ENCODE data around the gene MACROH2A2.
"Not testable (repeated sequence)": the region's sequence is repeated elsewhere in the genome, so short reads cannot be mapped to it uniquely, and the experiment has no call there.

Gene MACROH2A2

GRCh38 chr10:70078937-70079336 lies 26.3 kb downstream of the MACROH2A2 start:
- Mint-ChIP-seq H3K4me3 (no peak overlapping the region), H3K27ac (no peak overlapping the region), H3K9me3 (no peaks in the 10 kb centered on the region), H3K36me3 (ENCODE audit: low read depth) (no peaks in the 10 kb centered on the region), H3K4me1 (ENCODE audit: low read depth) (no peaks in the 10 kb centered on the region), H3K27me3 (ENCODE audit: low read depth) (peaks cover 5% of the 10 kb centered on the region)
- DNase-seq (ENCODE audit: low spot score), result no peak

- not testable (repeated sequence) for H3K27ac Mint-ChIP-seq; DNase-seq (ENCODE audit: low spot score); H3K27me3 Mint-ChIP-seq (ENCODE audit: low read depth); H3K36me3 Mint-ChIP-seq (ENCODE audit: low read depth); H3K4me1 Mint-ChIP-seq (ENCODE audit: low read depth); H3K9me3 Mint-ChIP-seq; H3K4me3 Mint-ChIP-seq
These were observed 28.1 kb downstream of the MACROH2A2 start for GRCh38 chr10:70080789-70081188.

GRCh38 chr10:70084189-70084588 lies 31.5 kb downstream of the MACROH2A2 start:
- H3K27ac Mint-ChIP-seq, result no peak overlapping the region
- H3K27me3 Mint-ChIP-seq (ENCODE audit: low read depth), result peaks cover 14% of the 10 kb centered on the region
- no peaks in the 10 kb centered on the region for H3K9me3 Mint-ChIP-seq
- no peak overlapping the region for H3K4me3 Mint-ChIP-seq
- DNase-seq (ENCODE audit: low spot score), result no peak
- H3K36me3 Mint-ChIP-seq (ENCODE audit: low read depth), result no peaks in the 10 kb centered on the region
- H3K4me1 Mint-ChIP-seq (ENCODE audit: low read depth), result no peaks in the 10 kb centered on the region

GRCh38 chr10:70085975-70086613 lies 33.4 kb downstream of the MACROH2A2 start:
- H3K27ac Mint-ChIP-seq, result no peak overlapping the region

DNA sequence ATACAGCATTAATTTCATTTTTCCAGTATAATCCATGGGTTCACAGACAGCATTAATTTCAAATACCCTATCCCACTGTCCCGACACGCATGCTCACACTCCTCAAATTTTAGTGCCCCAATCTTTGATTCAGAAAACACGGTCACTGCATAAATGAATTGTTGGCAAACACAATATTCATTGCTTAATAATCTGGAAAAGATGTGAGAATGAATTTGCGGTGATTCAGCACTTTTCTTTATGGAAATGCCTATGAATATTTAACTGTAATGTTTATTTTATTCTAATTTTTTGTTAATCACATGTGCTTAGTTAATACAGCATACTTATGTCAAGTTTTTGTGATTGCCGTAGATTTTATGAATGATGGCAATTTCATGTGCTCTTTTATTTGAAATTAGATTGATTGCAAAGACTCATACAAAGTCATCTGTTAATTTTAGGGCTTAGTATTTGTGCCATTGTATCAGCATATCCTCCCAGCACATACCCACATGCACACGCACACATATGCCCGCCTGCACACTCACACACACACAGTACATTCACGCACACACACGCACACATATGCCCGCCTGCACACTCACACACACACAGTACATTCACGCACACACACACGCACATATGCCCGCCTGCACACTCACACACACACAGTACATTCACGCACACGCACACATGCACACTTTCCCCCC lies 35.1 kb downstream of the MACROH2A2 start:
- Mint-ChIP-seq H3K27ac (no peak overlapping the region), H3K9me3 (no peaks in the 10 kb centered on the region), H3K4me1 (ENCODE audit: low read depth) (peaks cover 12% of the 10 kb centered on the region), H3K27me3 (ENCODE audit: low read depth) (peaks cover 12% of the 10 kb centered on the region), H3K36me3 (ENCODE audit: low read depth) (no peaks in the 10 kb centered on the region), H3K4me3 (no peak overlapping the region)
- no peak for DNase-seq (ENCODE audit: low spot score)

More at GRCh38 chr10:70085975-70086613, 33.4 kb downstream of the MACROH2A2 start:
- H3K27me3 Mint-ChIP-seq (ENCODE audit: low read depth), result peaks cover 14% of the 10 kb centered on the region
- H3K4me3 Mint-ChIP-seq, result no peak overlapping the region
- DNase-seq (ENCODE audit: low spot score), result no peak
- no peaks in the 10 kb centered on the region for H3K36me3 Mint-ChIP-seq (ENCODE audit: low read depth)
- no peaks in the 10 kb centered on the region for H3K9me3 Mint-ChIP-seq
- H3K4me1 Mint-ChIP-seq (ENCODE audit: low read depth), result no peaks in the 10 kb centered on the region

- no peak overlapping the region for H3K27ac Mint-ChIP-seq
- H3K27me3 Mint-ChIP-seq (ENCODE audit: low read depth), result peaks cover 12% of the 10 kb centered on the region
- H3K4me3 Mint-ChIP-seq, result no peak overlapping the region
- no peaks in the 10 kb centered on the region for H3K9me3 Mint-ChIP-seq
- no peak for DNase-seq (ENCODE audit: low spot score)
- peaks cover 17% of the 10 kb centered on the region for H3K4me1 Mint-ChIP-seq (ENCODE audit: low read depth)
- H3K36me3 Mint-ChIP-seq (ENCODE audit: low read depth), result no peaks in the 10 kb centered on the region
These were observed 35.7 kb downstream of the MACROH2A2 start for GRCh38 chr10:70088308-70088698.

GRCh38 chr10:70090013-70090412 lies 37.4 kb downstream of the MACROH2A2 start:
- H3K9me3 Mint-ChIP-seq, result no peaks in the 10 kb centered on the region
- peaks cover 27% of the 10 kb centered on the region for H3K4me1 Mint-ChIP-seq (ENCODE audit: low read depth)
- no peak overlapping the region for H3K27ac Mint-ChIP-seq
- no peak for DNase-seq (ENCODE audit: low spot score)
- H3K36me3 Mint-ChIP-seq (ENCODE audit: low read depth), result peaks cover 2% of the 10 kb centered on the region
- H3K27me3 Mint-ChIP-seq (ENCODE audit: low read depth), result peaks cover 8% of the 10 kb centered on the region
- no peak overlapping the region for H3K4me3 Mint-ChIP-seq

- H3K36me3 Mint-ChIP-seq (ENCODE audit: low read depth), result peaks cover 2% of the 10 kb centered on the region
- peaks cover 5% of the 10 kb centered on the region for H3K27me3 Mint-ChIP-seq (ENCODE audit: low read depth)
- DNase-seq (ENCODE audit: low spot score), result no peak
- no peaks in the 10 kb centered on the region for H3K9me3 Mint-ChIP-seq
- no peak overlapping the region for H3K27ac Mint-ChIP-seq
- H3K4me3 Mint-ChIP-seq, result no peak overlapping the region
- peaks cover 27% of the 10 kb centered on the region for H3K4me1 Mint-ChIP-seq (ENCODE audit: low read depth)
These were observed 38.3 kb downstream of the MACROH2A2 start for GRCh38 chr10:70090951-70091350.

- H3K27ac Mint-ChIP-seq, result peak overlapping the region; percentile 88
- peaks cover 3% of the 10 kb centered on the region for H3K27me3 Mint-ChIP-seq (ENCODE audit: low read depth)
- H3K36me3 Mint-ChIP-seq (ENCODE audit: low read depth), result peaks cover 2% of the 10 kb centered on the region
- H3K4me1 Mint-ChIP-seq (ENCODE audit: low read depth), result peaks cover 27% of the 10 kb centered on the region
- peak overlapping the region; percentile 85 for H3K4me3 Mint-ChIP-seq
- no peaks in the 10 kb centered on the region for H3K9me3 Mint-ChIP-seq
- DNase-seq (ENCODE audit: low spot score), result no peak
These were observed 39.7 kb downstream of the MACROH2A2 start for GRCh38 chr10:70092389-70092718.

DNA sequence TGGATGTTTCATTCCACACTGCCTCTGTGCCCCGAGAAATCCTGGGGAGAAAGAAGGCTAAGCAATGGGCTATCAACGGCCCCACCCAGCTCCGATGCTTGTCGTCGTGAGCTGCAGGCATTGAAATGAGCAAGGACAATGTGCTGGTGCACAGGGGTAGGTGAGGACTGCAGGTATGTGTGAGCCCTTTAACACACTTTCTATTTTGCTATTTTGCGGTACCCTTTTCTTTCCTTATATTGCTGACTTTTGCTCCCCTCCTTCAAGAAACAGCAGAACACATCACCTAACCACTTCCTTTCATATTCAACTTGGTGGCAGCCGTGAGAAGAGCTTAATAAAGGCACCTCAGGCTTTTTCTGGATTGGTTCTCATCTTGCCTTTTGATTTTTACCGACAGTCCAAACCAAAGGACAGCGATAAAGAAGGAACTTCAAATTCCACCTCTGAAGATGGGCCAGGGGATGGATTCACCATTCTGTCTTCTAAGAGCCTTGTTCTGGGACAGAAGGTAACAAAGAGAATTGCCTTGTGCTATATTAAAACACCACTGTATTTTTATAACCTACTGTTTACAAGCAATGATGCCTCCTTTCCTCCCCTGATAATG lies 40.8 kb downstream of the MACROH2A2 start:
- peak overlapping the region; percentile 70 for H3K27ac Mint-ChIP-seq
- peaks cover 27% of the 10 kb centered on the region for H3K4me1 Mint-ChIP-seq (ENCODE audit: low read depth)
- no peaks in the 10 kb centered on the region for H3K9me3 Mint-ChIP-seq
- H3K36me3 Mint-ChIP-seq (ENCODE audit: low read depth), result peaks cover 2% of the 10 kb centered on the region
- peak overlapping the region; percentile 85 for H3K4me3 Mint-ChIP-seq
- DNase-seq (ENCODE audit: low spot score), result peak; percentile 10
- H3K27me3 Mint-ChIP-seq (ENCODE audit: low read depth), result no peaks in the 10 kb centered on the region

GRCh38 chr10:70094250-70094649 lies 41.6 kb downstream of the MACROH2A2 start:
- no peak overlapping the region for H3K27ac Mint-ChIP-seq

DNA sequence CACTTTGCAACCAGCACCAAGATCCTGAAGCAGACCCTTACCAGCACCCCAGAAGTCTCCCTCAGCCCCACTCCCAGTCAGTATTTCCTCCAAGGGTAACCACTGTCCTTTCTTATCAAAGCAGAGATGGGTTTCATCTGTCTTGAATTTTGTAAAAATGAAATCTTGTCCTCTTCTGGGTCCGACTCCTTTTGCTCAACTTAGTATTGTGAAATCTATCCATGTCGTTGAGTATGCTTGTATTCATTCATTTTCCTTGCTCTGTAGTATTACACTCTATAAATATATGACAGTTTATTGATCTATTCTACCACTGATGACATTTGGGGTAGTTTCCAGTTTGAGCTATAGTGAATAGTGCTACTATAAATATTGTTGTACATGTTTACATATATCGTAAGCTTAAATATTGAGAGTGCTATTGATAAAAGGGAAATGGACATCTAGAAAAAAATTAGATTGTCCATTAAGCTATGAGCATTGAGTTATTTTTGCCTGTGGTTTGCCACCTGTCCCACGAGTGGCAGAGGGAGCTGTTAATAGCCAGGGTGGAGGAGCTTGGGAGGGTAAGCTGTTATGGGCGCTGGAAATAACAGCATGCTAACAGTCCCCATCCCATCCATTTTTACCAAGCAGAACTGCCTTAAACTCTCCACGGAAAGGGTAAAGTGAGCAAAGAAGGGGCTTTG lies 43.5 kb downstream of the MACROH2A2 start:
- no peak overlapping the region for H3K27ac Mint-ChIP-seq
- H3K9me3 Mint-ChIP-seq, result no peaks in the 10 kb centered on the region
- no peak overlapping the region for H3K4me3 Mint-ChIP-seq
- peaks cover 27% of the 10 kb centered on the region for H3K4me1 Mint-ChIP-seq (ENCODE audit: low read depth)
- H3K27me3 Mint-ChIP-seq (ENCODE audit: low read depth), result no peaks in the 10 kb centered on the region
- H3K36me3 Mint-ChIP-seq (ENCODE audit: low read depth), result peaks cover 5% of the 10 kb centered on the region
- DNase-seq (ENCODE audit: low spot score), result no peak

More at GRCh38 chr10:70094250-70094649, 41.6 kb downstream of the MACROH2A2 start:
- Mint-ChIP-seq H3K36me3 (ENCODE audit: low read depth) (peaks cover 5% of the 10 kb centered on the region), H3K9me3 (no peaks in the 10 kb centered on the region), H3K4me3 (no peak overlapping the region), H3K4me1 (ENCODE audit: low read depth) (peaks cover 27% of the 10 kb centered on the region), H3K27me3 (ENCODE audit: low read depth) (no peaks in the 10 kb centered on the region)
- DNase-seq (ENCODE audit: low spot score), result no peak

- Mint-ChIP-seq H3K4me3 (no peak overlapping the region), H3K4me1 (ENCODE audit: low read depth) (peaks cover 24% of the 10 kb centered on the region), H3K27me3 (ENCODE audit: low read depth) (no peaks in the 10 kb centered on the region), H3K27ac (no peak overlapping the region), H3K9me3 (no peaks in the 10 kb centered on the region), H3K36me3 (ENCODE audit: low read depth) (peaks cover 6% of the 10 kb centered on the region)
- no peak for DNase-seq (ENCODE audit: low spot score)
These were observed 44.2 kb downstream of the MACROH2A2 start for GRCh38 chr10:70096705-70097420.
